DMS 273 (cell line): ENCODE results near the gene HIVEP3.

ENCODE experiments used
- DNase-seq: peaks from one replicate; lab custom pipeline; 2025; ENCODE audit not compliant: unreplicated experiment; lab: John Stamatoyannopoulos, UW

HIVEP3 gene

DNA sequence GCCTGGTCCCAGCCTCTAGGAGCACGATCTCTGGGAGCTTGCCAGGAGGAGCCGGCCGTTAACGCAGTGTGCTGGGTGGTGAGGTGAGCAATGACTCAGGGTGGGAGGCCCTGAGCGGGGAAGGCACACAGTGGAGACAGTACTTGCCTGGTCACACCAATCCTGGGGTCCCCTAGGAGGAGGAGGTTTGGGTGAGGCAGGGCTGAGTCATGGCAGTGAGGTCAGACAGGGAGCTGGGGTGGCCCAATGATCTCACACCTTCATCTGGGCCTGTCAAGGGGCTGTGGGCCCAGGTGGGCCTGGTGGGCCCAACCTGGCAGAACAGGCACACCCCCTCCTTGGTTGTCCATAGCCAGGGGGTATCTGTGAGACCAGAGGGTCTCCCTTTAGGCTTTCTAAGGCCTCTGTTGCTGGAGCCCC lies 425.6 kb downstream of the HIVEP3 start:
- no peak for DNase-seq

GRCh38 chr1:41492341-41492848 lies 426.3 kb downstream of the HIVEP3 start:
- peak; percentile 64 for DNase-seq

DNA sequence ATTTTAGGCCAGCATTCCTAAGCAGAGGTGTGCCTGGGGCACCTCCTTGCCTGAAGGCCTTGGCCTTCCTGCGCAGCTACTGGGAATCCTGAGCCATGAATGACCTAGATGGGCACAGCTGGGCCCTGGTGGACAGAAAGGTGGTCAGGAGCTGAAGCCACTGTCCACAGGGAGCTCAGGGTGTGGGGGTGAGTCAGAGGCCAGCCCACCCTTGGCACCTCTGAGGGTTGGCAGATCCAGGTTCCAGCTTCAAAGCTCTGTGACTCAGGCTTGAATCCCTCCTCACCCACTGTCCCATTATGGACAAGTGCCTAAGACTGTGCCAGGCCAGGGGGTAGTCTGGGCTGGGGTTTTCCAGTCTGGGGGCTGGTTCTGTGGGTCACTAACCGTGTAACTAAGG lies 427.8 kb downstream of the HIVEP3 start:
- DNase-seq, result no peak

- DNase-seq, result no peak
Observed at GRCh38 chr1:41489561-41489960, 429.2 kb downstream of the HIVEP3 start.

DNA sequence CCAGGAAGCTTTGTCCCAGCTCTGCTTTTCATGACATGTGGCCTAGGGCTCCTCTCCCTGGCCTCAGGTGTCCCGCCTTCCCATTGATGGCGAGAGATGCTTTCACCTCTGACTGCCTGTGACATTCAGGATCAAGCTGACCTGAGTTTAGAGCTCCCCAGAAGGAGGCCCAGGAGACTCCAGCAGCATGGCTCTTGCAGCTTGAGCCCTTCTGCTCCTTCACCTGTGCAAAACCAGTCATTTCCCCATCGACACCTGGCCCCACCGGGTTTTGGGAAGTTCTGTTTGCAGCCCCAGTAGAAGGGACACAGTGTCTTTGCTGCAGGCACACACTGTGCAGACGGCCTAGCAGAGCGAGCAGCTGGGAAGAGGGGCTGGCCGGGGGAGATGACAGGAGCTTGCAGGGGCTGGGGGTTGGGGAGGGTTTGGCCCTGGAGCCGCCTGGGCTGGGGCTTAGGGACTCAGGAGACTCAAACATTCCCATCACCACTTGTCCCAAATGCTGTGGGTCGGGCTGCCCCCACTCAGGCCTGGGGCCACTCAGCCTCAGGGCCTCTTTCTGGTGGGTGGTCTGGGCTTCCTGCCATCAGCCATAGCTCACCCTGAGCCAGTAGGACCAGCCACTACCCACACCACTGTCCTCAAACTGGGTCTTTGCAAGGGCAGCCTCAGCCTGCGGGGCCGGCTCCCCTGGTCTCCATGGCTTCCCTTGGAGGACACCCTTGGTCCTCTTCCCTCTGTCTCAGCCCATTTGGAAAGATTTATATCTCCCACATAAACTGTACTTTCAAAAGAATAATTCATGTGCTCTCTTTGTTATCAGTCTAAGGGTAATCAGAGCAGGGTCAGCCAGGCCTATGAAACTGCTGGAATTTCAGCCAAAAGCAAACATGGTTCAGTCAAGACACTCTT lies 430.4 kb downstream of the HIVEP3 start:
- DNase-seq, result no peak

DNA sequence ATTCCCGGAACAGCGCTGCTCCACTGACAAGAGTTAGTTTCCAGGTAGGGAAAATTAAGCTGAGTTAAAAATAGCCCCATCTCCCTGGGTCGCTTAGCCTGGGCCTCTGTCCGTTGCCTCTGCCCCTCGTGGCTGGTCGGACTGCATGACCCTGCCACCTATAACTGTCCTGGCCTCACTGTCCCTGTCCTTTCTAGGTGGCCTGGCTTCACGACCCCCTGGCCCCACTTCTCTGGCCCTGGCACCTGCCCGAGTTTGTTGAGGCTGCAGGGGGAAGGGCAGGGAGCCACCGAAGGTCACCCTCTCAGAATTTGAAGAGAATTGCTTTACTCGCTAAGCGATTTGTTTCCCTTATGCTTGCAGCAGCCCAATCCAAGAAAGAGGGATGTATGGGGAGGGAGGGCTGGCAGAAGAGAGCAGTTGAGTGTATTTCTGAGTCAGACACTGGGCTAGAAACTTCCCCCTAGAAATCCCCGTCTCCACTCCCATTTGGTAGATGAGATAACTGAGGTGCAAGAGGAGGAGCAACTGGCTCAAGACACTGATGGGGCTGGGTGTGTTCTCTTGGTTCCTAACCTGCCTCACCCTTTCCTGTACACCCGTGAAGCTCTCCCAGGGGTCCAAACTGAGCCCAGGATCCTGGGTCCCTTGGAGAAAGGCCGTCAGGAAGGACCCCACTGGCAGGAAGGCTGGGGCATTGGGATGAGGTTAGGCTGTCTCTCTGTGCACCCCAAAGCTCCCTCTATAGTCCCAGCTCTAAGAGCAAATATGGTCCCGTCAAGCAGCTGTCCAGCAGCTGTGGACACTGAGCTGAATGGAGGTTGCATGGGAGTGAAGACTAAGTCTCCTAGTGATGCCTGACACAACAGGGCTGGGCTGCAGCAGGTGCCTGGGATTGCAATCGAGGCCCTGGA lies 431.3 kb downstream of the HIVEP3 start:
- DNase-seq, result no peak

DNA sequence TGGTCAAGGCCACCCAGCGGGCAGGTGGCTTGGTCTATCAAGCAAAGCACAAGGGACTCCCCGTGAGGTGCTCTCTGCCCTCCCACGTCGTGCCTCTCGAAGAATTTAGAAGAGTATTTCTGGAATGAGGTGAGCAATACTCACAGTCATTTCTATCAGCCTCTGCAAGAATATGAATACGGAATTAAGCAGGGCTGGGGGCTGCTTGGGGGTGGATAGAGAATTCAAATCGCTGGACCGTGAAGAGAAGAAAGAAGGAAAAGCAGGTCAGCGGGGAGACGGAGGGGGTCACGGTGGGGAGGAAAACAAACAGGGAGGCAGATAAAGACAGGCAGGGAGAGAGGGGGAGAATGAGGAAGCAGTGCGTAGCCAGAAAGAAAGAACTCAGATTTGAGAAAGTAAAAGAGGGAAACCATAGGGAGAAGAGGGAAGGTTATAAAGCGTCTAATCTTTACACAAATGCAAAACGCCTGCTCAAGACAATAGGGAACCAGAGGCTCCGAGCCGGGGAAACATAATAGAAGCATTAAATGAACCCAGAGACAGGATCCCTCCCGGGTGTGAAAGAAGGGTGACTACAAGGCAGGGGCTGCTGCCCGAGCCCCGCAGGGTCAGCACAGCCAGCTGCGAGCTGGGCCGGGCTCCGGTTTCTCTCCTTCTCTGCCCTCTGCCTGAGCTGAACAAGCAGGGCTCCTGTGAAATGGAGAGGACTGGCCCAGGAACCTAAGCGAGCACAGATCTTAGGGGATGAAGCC lies 432.2 kb downstream of the HIVEP3 start:
- DNase-seq, result no peak

- DNase-seq, result no peak
Observed at GRCh38 chr1:41486053-41486370, 432.7 kb downstream of the HIVEP3 start.

GRCh38 chr1:41485605-41486004 lies 433.1 kb downstream of the HIVEP3 start:
- no peak for DNase-seq

- no peak for DNase-seq
Observed at GRCh38 chr1:41484402-41485241, 434.1 kb downstream of the HIVEP3 start, which contains the start of gene EDN2. Gene EDN2 (minus strand): TSS chr1:41484683. CDS start chr1:41484601, 82 bp downstream.

- no peak for DNase-seq
Observed at GRCh38 chr1:41483960-41484401, 434.7 kb downstream of the HIVEP3 start.

DNA sequence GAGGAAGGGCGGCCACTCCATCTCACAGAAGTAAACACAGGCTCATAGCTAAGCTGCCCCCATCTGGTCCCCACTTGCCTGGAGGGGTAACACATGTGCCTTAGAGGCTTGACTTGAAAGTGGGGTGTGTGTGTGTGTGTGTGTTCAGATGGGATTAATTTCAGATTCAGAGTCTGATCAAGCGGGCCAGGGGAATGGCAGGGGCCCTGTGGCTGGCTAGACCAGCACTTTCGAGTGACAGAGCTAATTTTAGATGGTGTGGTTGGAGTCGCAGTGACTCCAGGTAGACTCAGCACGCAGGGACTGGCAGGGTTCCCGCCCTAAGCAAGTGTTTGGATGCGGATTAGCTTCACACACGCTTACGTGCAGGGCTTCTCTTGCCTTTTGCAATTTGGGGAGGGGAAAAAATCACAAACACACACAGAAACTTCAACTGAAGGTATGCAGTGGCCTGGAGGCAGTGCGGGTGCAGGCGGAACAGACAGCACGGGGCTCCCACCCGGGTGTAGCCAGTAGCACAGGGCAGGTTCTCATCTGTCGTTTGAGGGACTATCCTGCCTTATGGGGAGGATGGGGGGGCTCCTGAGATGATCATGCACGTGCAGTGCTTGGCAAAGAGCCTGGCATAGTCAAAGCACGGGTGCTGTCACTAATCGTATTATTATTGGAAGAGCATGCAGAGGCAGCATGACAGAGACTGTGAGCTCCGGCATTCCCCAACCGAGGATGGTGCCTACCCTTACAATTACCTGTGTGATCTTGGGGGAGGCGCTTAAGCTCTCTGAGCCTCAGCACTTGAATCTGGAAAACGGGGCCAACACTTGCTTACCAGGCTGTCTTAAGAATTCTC lies 435.5 kb downstream of the HIVEP3 start:
- no peak for DNase-seq

DNA sequence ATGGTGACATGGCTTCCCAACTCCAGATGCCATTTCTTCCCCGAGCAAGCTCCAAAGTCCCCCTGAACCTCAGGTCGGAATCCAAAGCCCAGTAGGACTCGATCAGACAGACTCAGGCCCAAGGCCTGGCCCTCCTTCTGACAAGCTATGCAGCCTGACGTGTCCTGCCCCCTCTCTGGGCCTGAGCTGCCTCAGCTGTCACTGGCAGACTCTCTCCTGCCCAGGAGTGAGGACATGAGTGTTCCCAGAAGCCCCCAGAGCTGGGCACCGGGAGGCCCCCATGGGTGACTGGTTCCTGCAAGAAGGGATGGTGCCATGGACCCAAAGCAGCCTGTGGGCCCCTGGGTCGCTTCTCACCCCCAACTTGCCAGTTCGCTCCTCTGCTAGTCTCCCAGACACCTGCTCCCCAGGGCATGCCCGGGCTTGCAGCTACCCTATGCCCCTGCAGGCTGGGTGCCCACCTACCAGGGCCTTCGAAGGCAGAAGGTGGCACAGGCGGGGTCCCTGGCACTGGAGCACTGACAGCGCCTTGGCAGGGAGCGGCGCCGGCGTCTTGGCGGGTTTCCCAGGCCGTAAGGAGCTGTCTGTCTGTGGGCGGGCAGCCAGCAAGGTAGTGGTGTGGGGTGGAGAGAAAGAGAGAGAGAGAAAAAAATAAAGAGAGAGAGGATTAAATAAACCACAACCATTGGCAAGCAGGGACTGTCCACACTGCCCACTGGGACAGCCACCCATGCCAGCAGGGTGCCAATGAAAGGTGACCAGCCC lies 436.5 kb downstream of the HIVEP3 start:
- no peak for DNase-seq

GRCh38 chr1:41481109-41481775 lies 437.5 kb downstream of the HIVEP3 start:
- DNase-seq, result no peak

- DNase-seq, result no peak
Observed at GRCh38 chr1:41480204-41481108, 438.3 kb downstream of the HIVEP3 start.

- no peak for DNase-seq
Observed at GRCh38 chr1:41479808-41480160, 438.9 kb downstream of the HIVEP3 start.
